HepG2 (cell line): ENCODE results near the gene SPI1. TPM values are rescaled to one million over a fixed set of nuclear protein-coding genes. Genes with fewer than 3 reads are reported as not detected.
A peak's percentile ranks its signal among the peaks of the same experiment; 100 is the strongest.

ENCODE experiments used
- AHR ChIP-seq: IDR thresholded peaks from 2 replicates; pipeline ENCODE4 v1.6.1; 2018; ENCODE audit warnings: missing genetic modification reagents, missing compliant biosample characterization
- AKAP8 ChIP-seq: sonication (generic); formaldehyde crosslinking; IDR thresholded peaks from 2 replicates; pipeline ENCODE4 v1.5.1; 2020; ENCODE audit warnings: mild to moderate bottlenecking, missing genetic modification reagents
- BORCS8-MEF2B ChIP-seq: sonication (generic); formaldehyde crosslinking; IDR thresholded peaks from 2 replicates; pipeline ENCODE4 v1.8.0; 2022; ENCODE audit warnings: mild to moderate bottlenecking, missing genetic modification reagents
- CERS6 ChIP-seq: sonication (generic); formaldehyde crosslinking; IDR thresholded peaks from 2 replicates; pipeline ENCODE4 v1.5.0; 2020; ENCODE audit warnings: missing genetic modification reagents
- E2F1 ChIP-seq: sonication (generic); formaldehyde crosslinking; IDR thresholded peaks from 2 replicates; pipeline ENCODE4 v1.5.0; 2020; ENCODE audit warnings: missing genetic modification reagents
- KLF16 ChIP-seq, 2 experiments: sonication (generic) in 1 of 2; formaldehyde crosslinking in 1 of 2; IDR thresholded peaks; 2 replicates each; pipeline versions ENCODE4 v1.6.1 to v1.8.0; 2016 to 2023; ENCODE audit warnings: missing genetic modification reagents in 2 of 2, missing compliant biosample characterization in 1 of 2
- MAFF ChIP-seq: IDR thresholded peaks from 2 replicates; pipeline ENCODE4 v1.6.1; 2011; ENCODE audit warnings: low read depth, low read length, improper control_type of control experiment
- MNT ChIP-seq: fragments of 450-650 bp; IDR thresholded peaks from 2 replicates; pipeline ENCODE4 v1.6.1; 2016
- NFE2L2 ChIP-seq: fragments of 150-350 bp; IDR thresholded peaks from 2 replicates; pipeline ENCODE4 v1.6.1; 2014; ENCODE audit warnings: low read length
- SALL2 ChIP-seq: sonication (generic); formaldehyde crosslinking; IDR thresholded peaks from 2 replicates; pipeline ENCODE4 v1.8.1; 2023; ENCODE audit warnings: mild to moderate bottlenecking, missing genetic modification reagents, inconsistent platforms
- TAF1 ChIP-seq: sonication (generic); formaldehyde crosslinking; IDR thresholded peaks from 2 replicates; pipeline ENCODE4 v1.4.0; 2020; ENCODE audit warnings: missing genetic modification reagents
- TRIM22 ChIP-seq: fragments of 450-650 bp; IDR thresholded peaks from 2 replicates; pipeline ENCODE4 v1.6.1; 2017
- ZC3H4 ChIP-seq: sonication (generic); formaldehyde crosslinking; IDR thresholded peaks from 2 replicates; pipeline ENCODE4 v1.4.0; 2020; ENCODE audit warnings: missing genetic modification reagents, borderline replicate concordance
- ZNF12 ChIP-seq: sonication (generic); formaldehyde crosslinking; IDR thresholded peaks from 2 replicates; pipeline ENCODE4 v1.5.0; 2020; ENCODE audit warnings: missing genetic modification reagents
- ZNF326 ChIP-seq: sonication (generic); formaldehyde crosslinking; IDR thresholded peaks from 2 replicates; pipeline ENCODE4 v1.4.0; 2020; ENCODE audit warnings: missing genetic modification reagents, borderline replicate concordance
- ZNF496 ChIP-seq: sonication (generic); formaldehyde crosslinking; IDR thresholded peaks from 2 replicates; pipeline ENCODE4 v1.8.1; 2023; ENCODE audit warnings: mild to moderate bottlenecking, moderate library complexity, missing genetic modification reagents; ENCODE audit not compliant: insufficient replicate concordance
- ZNF530 ChIP-seq: sonication (generic); formaldehyde crosslinking; IDR thresholded peaks from 2 replicates; pipeline ENCODE4 v1.5.0; 2020; ENCODE audit warnings: low read depth, mild to moderate bottlenecking, missing genetic modification reagents
- ZNF552 ChIP-seq: sonication (generic); formaldehyde crosslinking; IDR thresholded peaks from 2 replicates; pipeline ENCODE4 v1.9.0; 2022; ENCODE audit warnings: missing genetic modification reagents, mild to moderate bottlenecking, borderline replicate concordance
- ZNF724P ChIP-seq: sonication (generic); formaldehyde crosslinking; IDR thresholded peaks from 2 replicates; pipeline ENCODE4 v1.8.0; 2022; ENCODE audit warnings: missing genetic modification reagents, borderline replicate concordance
- polyA plus RNA-seq, 8 experiments: library from polyadenylated mRNA; depleted of rRNA in 3 of 8; stranded (reverse) in 7 of 8; unstranded in 1 of 8; fragments of >200 nt; fragmentation: Illumina TruSeq in 4 of 8; extraction: Trizol in 4 of 8; gene quantifications; 2 replicates each; pipeline versions ENCODE4 v1.2.1 to v1.2.3, GENCODE V29; 2011 to 2016; ENCODE audit warnings: low read depth in 4 of 8, missing spikeins in 1 of 8, mixed read lengths in 1 of 8; ENCODE audit not compliant: insufficient read depth in 1 of 8
- total RNA-seq, 5 experiments: library from RNA; depleted of rRNA; stranded (reverse); fragments of >200 nt; fragmentation: Illumina TruSeq; extraction: Trizol; gene quantifications; 2 replicates each; pipeline ENCODE4 v1.2.3, GENCODE V29; 2016; ENCODE audit warnings: low read depth in 1 of 5
- TF ChIP-seq, protein P1 (sequence below): sonication (generic); formaldehyde crosslinking; IDR thresholded peaks from 2 replicates; pipeline ENCODE4 v1.5.1; 2020; ENCODE audit warnings: mild to moderate bottlenecking, missing genetic modification reagents
- TF ChIP-seq, protein P2 (sequence below): sonication (generic); formaldehyde crosslinking; IDR thresholded peaks from 2 replicates; pipeline ENCODE4 v1.4.0; 2020; ENCODE audit warnings: missing genetic modification reagents

SPI1 gene
- total and polyA plus RNA-seq, 2 of the 13 experiments (the other 11 are each of a cell fraction or from before 2014, with no cell fraction given): not detected

DNA sequence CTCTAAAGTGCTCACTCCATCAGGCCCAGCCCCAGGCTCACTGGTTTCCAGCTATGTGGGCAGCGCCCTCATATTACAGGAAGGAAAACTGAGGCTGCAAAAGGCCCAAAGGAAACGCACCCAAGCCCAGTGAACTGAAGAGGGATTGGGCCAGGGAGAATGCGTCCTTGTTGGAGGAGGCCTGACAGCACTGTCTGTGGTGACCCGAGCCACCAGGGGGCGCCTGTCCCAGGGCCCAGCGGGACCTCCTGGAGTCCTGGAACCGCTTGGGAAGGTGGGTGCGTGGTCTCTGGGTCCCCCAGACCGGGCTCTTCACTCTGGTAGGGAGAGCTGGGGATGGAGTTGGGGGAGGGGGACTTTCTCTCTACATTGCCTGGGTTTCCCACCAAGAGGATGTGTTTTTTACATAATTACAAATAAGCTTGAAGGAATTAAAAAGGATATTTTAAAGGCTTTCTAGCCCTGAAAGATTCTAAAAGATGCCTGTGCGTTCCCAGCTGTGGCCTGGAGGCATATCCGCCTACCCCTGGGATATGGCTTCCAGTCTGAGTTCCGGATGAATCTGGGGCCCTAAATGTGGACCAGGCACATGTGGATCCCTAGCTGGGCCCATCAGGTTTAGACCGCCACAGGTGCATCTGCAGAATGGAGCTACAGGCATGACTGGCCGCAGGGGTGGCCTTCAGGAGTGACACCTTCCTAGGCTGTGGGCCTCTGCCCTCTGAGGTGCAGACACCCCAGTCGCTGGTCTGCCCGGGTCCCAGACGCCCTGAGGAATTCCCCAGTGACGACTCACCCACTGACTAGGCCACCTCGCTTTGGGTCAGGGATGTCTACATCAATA lies 4.2 kb downstream of the SPI1 start (continued):
- TF ChIP-seq ZNF530: no peak
- no peak for TF ChIP-seq ZNF724P (CRISPR knock-in tag)
- TF ChIP-seq E2F1: no peak
- TF ChIP-seq, protein P1, sequence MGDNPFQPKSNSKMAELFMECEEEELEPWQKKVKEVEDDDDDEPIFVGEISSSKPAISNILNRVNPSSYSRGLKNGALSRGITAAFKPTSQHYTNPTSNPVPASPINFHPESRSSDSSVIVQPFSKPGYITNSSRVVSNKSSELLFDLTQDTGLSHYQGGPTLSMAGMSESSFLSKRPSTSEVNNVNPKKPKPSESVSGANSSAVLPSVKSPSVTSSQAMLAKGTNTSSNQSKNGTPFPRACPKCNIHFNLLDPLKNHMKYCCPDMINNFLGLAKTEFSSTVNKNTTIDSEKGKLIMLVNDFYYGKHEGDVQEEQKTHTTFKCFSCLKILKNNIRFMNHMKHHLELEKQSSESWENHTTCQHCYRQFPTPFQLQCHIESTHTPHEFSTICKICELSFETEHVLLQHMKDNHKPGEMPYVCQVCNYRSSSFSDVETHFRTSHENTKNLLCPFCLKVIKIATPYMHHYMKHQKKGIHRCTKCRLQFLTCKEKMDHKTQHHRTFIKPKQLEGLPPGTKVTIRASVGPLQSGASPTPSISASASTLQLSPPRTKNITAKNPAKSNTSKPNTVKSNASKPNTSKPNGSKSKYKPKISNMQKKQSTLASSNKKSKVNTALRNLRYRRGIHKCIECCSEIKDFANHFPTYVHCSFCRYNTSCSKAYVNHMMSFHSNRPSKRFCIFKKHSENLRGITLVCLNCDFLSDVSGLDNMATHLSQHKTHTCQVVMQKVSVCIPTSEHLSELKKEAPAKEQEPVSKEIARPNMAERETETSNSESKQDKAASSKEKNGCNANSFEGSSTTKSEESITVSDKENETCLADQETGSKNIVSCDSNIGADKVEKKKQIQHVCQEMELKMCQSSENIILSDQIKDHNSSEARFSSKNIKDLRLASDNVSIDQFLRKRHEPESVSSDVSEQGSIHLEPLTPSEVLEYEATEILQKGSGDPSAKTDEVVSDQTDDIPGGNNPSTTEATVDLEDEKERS: no peak
- no peak for TF ChIP-seq KLF16 (CRISPR knock-in tag; IDR thresholded peaks at IDR 0.05)
- no peak for TF ChIP-seq CERS6 (CRISPR knock-in tag)
- no peak for TF ChIP-seq TRIM22
- no peak for TF ChIP-seq ZC3H4 (CRISPR knock-in tag)
- no peak for TF ChIP-seq SALL2
- TF ChIP-seq TAF1 (CRISPR knock-in tag): no peak
- no peak for TF ChIP-seq MAFF
- TF ChIP-seq NFE2L2: no peak
- no peak for TF ChIP-seq ZNF326 (CRISPR knock-in tag)
- no peak for TF ChIP-seq MNT
- TF ChIP-seq, protein P2, sequence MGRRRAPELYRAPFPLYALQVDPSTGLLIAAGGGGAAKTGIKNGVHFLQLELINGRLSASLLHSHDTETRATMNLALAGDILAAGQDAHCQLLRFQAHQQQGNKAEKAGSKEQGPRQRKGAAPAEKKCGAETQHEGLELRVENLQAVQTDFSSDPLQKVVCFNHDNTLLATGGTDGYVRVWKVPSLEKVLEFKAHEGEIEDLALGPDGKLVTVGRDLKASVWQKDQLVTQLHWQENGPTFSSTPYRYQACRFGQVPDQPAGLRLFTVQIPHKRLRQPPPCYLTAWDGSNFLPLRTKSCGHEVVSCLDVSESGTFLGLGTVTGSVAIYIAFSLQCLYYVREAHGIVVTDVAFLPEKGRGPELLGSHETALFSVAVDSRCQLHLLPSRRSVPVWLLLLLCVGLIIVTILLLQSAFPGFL (CRISPR knock-in tag): no peak
- 0 out of 2 replicates have a peak, but pooled peaks have one; percentile 50 for TF ChIP-seq AHR (CRISPR knock-in tag)
- TF ChIP-seq AKAP8: no peak
- no peak for TF ChIP-seq ZNF496 (CRISPR knock-in tag)
- TF ChIP-seq ZNF552 (CRISPR knock-in tag): no peak
- peak; percentile 38; the same call in 1 of the 2 replicates for TF ChIP-seq BORCS8-MEF2B (CRISPR knock-in tag)
- TF ChIP-seq ZNF12: no peak
